ENCODE measurements around the gene VWCE.
"Not testable (repeated sequence)": the region's sequence is repeated elsewhere in the genome, so short reads cannot be mapped to it uniquely, and the experiment has no call there.

The VWCE gene

GRCh38 chr11:61212202-61212601, 82.9 kb downstream of the VWCE start:
- DNase-seq (ENCODE audit: low read depth), result not testable (repeated sequence)

- DNase-seq (ENCODE audit: low read depth), result not testable (repeated sequence)
Measured at GRCh38 chr11:61211327-61211952, 83.7 kb downstream of the VWCE start.

DNA sequence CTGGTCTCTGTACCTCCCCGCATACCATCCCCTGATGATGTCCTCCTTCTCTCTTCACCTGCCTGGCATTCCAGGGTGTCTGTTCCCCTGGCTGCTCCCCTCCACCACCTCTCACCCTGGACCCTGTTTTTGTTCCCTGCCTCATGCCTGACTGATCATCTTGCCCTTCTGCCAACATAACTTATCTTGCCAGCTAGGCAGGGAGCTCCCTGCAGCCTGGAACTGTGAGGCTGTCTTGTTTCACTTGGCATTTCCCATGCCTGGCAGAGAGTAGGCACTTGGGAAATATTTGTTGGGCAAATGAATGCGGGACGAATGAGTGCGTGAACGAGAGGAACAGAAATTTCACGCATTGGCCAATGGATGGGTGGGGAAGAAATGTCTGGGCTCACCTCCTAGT, 84.5 kb downstream of the VWCE start:
- DNase-seq (ENCODE audit: low read depth), result not testable (repeated sequence)
